ENCODE results near the gene OCSTAMP.

OCSTAMP gene

DNA sequence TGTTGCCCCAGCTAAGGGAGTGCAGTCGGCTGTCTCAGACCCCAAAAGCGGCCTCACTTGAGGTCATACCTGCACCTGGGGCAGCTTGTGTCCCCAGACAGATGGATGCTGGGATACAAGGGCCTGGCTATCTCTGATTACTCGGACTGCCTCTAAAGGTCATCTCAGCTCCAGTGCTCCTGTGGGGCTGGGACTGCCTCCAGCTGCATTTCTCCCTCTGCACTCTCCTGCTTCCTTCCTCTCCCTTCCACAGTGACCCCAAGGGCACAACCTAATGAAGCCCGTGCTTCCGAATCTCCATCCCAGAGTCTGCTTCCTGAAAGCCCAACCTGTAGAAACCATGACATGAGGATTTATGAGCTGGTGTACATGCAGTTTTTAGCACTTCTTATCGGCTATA, 22.8 kb upstream of the OCSTAMP start:
- no peak for DNase-seq

DNA sequence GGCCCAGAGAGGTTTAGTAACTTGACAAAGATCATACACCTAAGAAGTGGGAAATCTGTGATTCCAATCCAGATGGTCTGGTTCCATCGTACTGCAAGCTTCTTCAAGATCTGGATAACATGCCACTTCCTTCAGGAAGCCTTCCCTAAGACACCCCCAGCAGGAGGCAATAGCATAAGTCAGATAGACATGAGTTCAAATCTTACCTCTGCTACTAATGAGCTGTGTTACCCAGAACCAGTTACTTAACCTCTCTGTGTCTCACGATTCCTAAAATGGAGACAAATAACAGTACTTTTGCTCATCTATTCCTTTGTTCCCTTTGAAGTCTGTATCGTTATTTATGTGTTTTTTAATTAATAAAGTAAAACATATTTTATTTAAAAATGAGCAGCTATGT, 22.3 kb upstream of the OCSTAMP start:
- no peak for DNase-seq

- DNase-seq = no peak
Measured at GRCh38 chr20:46572153-46572552, 21.7 kb upstream of the OCSTAMP start.

DNA sequence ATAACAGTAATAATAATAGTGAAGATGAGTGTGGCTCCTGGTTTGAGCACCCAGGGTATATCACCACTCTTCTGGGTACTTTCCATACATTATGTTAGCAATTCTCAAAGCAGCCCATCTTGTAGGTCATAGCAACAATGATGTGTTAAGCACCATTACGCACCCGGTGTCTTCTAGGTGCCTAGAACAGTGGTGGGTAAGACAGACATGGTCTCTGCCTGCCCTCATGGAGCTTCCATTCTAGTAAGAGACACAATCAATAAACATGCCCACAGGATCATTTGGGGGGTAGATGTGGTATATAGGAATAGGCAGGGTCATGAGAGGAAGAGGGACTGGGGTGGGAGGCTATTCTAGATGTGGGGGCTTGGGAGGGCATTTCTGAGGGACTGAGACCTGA, 21.0 kb upstream of the OCSTAMP start:
- DNase-seq = no peak

GRCh38 chr20:46570956-46571355, 20.5 kb upstream of the OCSTAMP start:
- no peak for DNase-seq

DNA sequence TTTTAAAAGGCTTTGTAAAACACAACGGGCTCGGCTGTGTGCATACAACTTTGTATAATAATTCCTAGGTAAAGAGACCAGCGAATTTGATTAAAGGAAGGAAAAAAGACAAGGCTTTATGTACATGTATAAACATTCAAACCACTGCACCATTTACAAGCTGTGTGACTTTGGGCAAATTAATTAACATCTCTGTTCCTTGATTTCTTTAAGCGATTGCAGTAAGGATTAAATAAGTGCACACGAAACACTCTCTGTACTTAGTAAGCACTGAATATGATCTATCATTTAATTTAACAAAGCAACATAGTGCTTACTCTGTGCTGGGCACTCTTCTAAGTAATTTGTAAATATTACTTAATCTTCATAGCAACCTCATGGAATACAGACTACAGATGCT, 19.5 kb upstream of the OCSTAMP start:
- DNase-seq = no peak

GRCh38 chr20:46568570-46569129, 18.2 kb upstream of the OCSTAMP start:
- peak; percentile 87 for DNase-seq

GRCh38 chr20:46566125-46566524, 15.7 kb upstream of the OCSTAMP start:
- DNase-seq = no peak

DNA sequence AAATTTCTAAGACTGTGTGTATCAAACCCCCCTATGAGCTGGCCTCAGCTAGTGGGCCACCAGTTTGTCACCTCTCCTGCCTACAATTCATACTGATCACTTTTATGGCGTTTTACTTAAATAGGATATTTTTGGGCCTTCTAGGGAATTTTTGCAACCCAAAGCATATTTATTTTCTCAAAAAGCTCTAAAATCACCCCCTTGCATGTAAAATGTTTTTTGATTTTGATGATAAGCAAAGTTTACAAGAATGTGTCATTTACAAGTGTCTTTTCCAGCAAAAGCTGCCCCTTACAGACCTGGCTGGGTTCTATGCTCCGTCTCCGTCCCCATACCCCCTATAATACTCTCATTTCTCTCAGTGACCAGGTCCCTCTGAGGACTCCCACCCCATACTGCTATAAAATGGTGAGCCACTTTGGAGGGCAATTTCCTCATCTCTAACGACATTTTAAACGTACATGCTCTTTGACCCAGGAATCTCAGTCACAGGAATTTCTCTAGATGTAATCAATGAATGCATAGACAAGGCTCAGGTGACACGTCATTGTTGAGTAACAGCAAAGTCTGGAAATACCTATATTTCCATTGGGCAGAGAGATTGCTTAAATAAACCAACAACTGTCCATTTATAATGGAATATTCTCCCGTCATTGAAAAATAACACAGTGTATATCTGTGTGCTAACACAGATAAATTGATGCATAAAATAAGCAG, 13.9 kb upstream of the OCSTAMP start:
- DNase-seq = no peak

GRCh38 chr20:46563860-46564221, 13.4 kb upstream of the OCSTAMP start:
- DNase-seq = no peak

DNA sequence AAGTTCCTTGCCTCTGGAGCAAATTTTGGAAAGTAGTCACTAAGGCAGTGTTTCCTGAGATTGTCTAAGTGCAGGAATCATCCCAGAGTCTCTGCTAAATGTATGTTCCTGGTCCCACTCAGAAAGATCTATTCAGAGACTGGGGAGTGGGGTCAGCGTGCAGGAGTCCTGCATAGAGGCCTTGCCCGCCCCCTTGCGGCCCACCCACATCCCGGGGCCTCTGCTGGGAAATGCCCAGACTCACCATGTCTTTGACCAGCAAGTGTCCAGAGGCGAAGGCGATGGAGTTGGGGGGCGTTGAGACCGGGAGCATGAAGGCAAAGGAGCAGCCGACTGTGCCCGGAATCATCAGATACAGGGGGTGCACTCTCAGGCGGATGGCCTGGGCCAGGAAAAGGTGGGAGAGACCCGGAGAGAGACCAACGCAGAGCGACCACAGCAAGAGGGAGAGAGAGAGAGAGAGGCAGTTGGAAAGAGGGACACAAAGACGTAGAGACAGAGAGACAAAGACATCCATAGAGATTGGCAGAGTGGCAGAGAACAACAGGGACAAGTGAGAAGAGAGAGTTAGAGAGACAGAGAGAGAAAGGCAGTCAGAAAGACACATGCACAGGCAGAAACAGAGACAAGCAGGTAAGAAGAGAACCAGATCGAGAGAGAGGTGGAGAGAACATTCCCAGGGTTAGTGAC, 12.9 kb upstream of the OCSTAMP start:
- no peak for DNase-seq

GRCh38 chr20:46562373-46563169, 12.1 kb upstream of the OCSTAMP start:
- peak; percentile 68 for DNase-seq

- DNase-seq = no peak
Measured at GRCh38 chr20:46562009-46562372, 11.5 kb upstream of the OCSTAMP start.

- DNase-seq = peak; percentile 25
Measured at GRCh38 chr20:46559685-46560440, 9.4 kb upstream of the OCSTAMP start.

DNA sequence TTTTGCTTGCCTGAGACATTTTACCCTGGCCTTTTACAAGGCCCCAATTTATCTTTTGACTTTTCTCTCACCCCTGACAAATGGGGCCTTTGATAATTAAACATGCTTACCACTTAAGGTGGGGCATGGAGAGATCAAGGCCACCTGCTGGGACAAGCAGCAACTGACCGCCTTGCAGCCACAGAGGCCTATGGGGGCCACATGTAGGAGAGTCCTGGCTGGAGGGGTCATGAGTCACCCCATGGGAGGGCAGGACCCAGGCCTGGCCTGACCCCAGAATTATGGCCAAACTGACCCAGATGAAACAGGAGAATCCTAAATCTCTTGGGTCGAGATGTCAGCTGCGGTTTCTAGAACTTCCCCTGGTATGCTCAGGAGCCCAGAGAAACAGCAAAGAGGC, 8.5 kb upstream of the OCSTAMP start:
- no peak for DNase-seq

DNA sequence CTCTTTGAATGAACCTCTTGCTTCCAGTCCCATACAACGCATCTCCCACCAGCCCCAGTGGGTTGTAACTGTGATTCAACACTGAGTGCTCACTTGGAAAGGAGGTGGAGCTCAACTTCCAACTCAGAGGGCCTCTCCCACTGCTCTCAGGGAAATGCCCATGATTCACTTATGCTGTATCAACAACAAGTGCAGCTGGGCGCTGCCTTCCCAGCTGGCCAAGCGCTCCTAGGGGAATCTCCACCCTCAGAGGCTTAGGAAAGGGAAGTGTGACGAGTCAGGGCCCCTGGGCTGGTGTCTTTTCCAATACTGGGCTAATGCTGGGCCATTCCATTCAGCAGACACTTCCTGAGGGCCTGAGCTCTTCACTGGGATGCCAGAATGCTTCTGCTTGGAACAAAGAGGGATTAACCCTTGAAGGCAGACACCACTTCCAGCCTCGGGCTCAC, 8.1 kb upstream of the OCSTAMP start:
- DNase-seq = peak; percentile 48

DNA sequence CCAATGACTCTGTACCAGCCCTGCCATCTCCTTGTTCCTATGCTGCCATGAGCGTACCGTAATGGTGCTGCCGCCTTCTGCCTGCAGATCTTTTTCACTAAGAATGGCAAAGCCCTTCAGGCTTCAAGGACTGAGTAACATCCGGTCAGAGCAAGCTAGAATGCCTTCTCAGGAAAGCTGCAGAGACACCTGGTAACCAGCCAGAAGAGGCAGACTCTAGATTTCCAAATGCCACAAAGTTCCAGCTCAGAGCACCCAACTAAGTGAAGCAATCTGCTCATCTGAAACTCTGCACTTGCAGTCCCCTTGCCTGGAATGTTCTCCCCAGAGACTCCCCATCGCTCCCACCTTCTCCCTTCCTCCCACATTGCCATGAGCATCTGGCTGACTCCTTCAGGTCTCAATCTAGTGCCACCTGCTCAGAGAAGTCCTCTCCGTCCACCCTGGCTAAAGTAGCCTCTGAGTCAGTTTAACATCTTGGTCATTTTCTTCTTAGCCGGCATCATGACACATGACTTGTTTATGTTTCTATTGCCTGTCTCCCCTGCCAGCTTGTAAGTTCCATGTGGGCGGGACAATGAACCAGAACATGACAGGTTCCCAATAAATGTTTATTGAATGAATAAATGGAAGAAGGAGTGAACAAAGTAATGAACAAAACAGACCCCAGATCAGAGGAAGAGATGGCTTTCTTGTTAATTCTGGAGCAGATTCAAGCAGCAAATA, 6.9 kb upstream of the OCSTAMP start:
- DNase-seq = no peak

DNA sequence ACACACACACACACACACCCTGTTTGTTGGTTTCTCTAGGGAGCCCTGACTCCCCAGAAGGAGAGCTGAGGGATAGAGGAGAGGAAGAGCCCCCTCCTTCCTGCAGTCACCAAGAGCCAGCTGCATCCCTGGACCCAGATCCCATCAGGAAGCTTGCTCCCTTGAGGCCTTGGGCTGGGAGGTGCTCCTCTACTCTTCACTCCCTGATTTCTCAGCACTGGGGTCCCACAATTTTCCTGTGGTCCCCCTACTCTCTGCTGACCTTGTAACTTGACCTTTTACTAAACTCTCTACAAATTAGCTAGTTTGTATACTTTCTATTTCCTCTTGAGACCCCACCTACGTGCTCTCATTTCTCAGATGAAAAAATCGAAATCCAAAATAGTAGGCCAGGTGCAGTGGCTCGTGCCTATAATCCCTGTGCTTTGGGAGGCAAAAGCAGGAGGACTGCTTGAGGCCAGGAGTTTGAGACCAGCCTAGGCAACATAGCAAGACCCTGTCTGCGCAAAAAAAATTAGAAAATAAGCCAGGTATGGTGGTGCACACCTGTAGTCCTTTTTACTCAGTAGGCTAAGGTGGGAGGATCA, 5.0 kb upstream of the OCSTAMP start:
- no peak for DNase-seq

GRCh38 chr20:46554828-46555227, 4.4 kb upstream of the OCSTAMP start:
- no peak for DNase-seq

DNA sequence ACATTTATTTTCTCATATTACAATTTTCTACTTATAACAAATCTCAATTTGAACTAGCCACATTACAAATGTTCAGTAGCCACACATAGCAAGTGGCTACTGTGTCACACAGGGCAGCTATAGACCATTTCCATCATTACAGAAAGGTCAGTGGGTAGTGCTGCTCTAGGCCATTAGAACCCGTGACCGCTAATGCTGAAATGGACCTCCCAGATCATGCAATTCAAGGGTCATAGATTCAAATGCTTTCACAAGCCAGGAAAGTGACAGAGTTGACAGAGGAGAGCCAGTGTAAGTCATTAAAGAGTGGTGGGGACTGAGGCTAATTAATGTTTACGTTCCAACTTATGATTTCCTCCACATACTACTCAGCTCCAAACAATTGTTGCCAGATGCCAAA, 3.5 kb upstream of the OCSTAMP start:
- DNase-seq = no peak
